Heart left ventricle (tissue), 13 donors: Measurements from ENCODE around the gene RANBP10.

ENCODE experiments used
- POLR2A ChIP-seq, 2 donors: fragments of 450-650 bp; IDR thresholded peaks; one replicate each; pipeline ENCODE4 v1.6.1; 2017; ENCODE audit warnings: antibody characterized with exemption in 2 of 2, mild to moderate bottlenecking in 2 of 2, moderate library complexity in 2 of 2
- TF ChIP-seq, protein P1 (sequence below), 12 donors: fragments of 200-600 bp; sonication (generic) in 4 of 12; IDR thresholded peaks; one replicate each; pipeline versions ENCODE4 v1.5.0 to v1.8.0; 2018 to 2022; ENCODE audit warnings: antibody characterized with exemption in 12 of 12, mild to moderate bottlenecking in 5 of 12
- donor health status: ischemic (EF 13 %, LVEDD 7.1; RV severe dilation, severe dysfunction).
- donor health status: DM: no; HTN: yes; CAD: no.
- donor health status: DM: no; HTN: no; CAD: no.
- donor health status: ischemic (EF 25% LVEDD 6.9; RV normal size, moderate dysfunction).
- donor health status: ischemic (EF 25% LVEDD 5.7; RV mildly dilated, moderate dysfunction).
- donor health status: ischemic (EF 35%, LVEDD 5.7; RV mildly dilated, moderate dysfunction).
- donor health status: nonischemic (EF 11% LVEDD 7.7; RV severe dilation, severe dysfunction).
- donor health status: DM: yes; HTN: yes; CAD: no.
- donor health status: PGD.
- donor health status: ischemic (EF 29% LVEDD 5.4; RV normal size, mild dysfunction).
- donor health status: nonischemic (EF 23%, LVEDD 6.1; RV moderate dilation, normal function).

DNA sequence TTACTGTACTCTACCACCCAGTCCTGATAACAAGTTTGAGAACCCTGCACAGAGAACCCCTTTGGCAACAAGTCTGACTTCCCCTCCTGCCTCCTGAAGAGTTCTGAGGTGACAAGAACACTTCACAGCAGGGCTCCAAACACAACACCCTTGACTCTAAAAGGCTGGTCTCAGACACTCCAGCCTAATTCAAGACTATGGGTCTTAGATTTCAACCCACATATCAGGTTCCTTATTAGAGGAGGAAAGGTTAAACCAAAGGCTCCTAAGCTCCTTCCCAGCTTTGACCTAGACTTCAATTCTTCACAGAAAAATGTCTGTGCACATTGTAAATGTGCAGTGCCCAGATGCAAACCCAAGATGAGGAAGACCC, 23.0 kb downstream of the RANBP10 start:
- TF ChIP-seq, protein P1, sequence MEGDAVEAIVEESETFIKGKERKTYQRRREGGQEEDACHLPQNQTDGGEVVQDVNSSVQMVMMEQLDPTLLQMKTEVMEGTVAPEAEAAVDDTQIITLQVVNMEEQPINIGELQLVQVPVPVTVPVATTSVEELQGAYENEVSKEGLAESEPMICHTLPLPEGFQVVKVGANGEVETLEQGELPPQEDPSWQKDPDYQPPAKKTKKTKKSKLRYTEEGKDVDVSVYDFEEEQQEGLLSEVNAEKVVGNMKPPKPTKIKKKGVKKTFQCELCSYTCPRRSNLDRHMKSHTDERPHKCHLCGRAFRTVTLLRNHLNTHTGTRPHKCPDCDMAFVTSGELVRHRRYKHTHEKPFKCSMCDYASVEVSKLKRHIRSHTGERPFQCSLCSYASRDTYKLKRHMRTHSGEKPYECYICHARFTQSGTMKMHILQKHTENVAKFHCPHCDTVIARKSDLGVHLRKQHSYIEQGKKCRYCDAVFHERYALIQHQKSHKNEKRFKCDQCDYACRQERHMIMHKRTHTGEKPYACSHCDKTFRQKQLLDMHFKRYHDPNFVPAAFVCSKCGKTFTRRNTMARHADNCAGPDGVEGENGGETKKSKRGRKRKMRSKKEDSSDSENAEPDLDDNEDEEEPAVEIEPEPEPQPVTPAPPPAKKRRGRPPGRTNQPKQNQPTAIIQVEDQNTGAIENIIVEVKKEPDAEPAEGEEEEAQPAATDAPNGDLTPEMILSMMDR (IDR thresholded peaks at IDR 0.05), result no peak
- no peak for TF ChIP-seq POLR2A (IDR thresholded peaks at IDR 0.05)
